GM12872 (cell line): ENCODE data around the gene NFATC4.

Experiments
- CTCF ChIP-seq: IDR thresholded peaks from 3 replicates; pipeline ENCODE4 v1.5.1; 2011; ENCODE audit warnings: low read depth, mild to moderate bottlenecking, low read length, moderate library complexity; ENCODE audit not compliant: insufficient read depth

The NFATC4 gene

DNA sequence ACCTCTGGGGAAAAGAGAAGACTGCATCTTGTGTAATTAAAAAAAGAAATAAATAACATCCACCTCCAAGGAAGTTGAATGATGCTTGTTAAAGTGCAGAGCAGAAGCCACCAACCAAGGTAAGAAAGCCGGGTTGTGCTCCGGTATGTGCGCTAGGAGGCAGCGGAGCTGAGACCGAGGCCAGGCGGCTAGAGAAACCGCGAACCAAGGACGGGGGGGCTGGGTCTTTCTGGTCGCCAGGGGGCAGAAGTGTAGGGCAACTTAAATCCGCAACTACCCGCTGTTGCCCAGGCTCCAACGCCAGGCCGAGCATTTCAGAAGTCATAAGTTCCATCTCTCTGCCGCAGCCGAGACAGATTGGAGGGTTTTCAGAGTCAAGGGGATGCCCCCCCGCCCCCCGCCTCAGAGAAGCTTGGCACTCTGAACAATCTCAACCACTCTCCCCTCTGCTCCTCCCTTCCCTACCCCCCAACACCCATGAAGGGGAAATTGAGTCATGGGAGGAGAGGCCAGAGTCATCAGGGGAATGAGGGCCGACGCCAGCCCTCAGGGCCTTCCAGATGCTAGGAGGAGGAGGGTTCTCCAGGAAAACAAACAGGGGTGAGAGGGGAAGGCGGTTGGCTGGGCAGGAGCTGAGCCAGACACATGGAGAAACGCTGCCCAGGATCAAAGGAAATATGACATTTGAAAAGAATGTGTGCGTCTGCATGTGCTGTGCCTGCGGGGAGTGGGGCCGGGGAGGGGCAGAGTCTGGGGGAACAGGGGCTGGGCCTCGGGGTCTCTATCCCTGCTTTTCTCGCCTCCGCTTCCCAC is 2.2 kb upstream of the NFATC4 start:
- TF ChIP-seq CTCF: peak; percentile 91

- TF ChIP-seq CTCF: no peak
Observed at GRCh38 chr14:24366413-24366720, 1.6 kb upstream of the NFATC4 start.

DNA sequence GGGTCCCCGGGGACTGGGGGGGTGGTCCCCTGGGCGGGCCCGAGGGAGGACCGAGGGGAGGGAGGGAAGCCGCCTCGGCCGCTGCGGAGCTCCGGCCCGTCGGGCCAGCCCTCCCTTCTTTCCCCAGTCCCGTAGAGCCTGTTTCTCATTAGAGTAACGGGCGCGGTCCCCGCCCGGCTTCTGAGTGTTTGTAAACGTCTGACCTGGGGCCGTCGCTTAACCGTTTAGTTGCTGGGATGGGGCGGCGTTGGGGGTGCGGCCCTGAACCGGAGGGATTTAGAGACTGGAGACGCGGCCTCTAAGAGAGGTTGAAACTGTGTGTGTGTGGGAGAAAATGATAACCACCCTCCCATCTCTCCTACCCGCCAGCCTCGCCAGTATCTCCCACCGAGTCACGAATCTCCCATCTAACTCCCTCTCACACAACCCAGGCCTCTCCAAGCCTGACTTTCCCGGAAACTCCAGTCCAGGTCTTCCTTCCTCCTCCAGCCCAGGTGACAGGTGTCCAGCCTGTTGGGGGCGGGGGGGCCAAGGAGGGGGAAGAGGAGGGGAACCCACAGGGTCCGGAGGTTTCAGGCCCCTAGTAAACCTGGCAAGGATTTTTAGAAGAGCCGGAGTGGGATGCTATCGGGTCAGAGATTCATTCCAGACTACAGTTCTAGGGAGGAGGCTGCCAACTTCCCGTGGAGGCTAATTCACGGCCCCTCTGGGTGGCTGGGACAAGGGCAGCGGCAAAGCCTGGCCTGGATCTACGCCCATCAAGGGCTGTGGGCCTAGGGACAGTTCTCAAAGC is 1.1 kb upstream of the NFATC4 start:
- TF ChIP-seq CTCF: no peak

DNA sequence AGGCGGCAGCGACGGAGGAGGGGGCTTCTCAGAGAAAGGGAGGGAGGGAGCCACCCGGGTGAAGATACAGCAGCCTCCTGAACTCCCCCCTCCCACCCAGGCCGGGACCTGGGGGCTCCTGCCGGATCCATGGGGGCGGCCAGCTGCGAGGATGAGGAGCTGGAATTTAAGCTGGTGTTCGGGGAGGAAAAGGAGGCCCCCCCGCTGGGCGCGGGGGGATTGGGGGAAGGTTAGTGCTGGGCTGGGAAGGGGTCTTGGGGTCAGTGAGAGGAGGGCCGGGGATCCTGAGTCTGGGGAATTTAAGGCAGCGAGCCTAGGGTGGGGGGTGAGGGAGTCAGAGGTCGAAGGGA is 203 bp downstream of the NFATC4 start:
- no peak for TF ChIP-seq CTCF

DNA sequence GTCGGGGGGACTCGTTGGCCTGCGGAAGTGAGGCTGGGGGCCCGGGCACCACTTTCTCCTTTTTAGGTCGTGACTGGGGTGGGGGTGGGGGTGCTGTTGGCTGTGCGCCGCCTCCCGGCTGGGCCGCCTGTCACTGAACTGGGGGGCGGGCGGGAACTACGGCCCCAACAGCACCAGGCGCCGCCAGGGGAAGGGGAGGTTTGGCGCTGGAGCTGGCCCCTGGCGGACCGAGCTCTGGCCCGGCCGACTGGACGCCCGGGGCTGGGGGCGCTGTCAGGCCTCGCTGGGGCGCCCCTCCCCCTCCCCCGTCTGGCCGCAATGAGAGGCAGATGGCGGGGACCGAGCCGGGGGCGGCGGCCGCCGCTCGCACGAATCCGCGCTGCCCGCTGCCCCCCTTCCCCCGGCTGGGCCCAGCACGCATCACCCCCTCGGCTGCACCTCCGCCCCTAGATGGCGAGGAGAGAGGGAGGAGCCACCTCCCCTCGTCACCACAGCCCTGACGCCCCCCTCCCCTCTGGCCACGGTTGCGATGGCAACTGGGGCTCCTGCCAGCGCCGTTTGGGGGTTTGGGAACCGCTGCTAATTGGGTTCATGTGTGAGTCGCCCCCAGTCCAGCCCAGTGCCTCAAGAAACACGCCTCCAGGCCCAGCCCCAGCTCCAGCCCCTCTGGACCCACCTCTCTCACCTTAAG is 723 bp downstream of the NFATC4 start:
- TF ChIP-seq CTCF: 0 out of 3 replicates have a peak, but pooled peaks have one; percentile 10

- no peak for TF ChIP-seq CTCF
Observed at GRCh38 chr14:24369463-24369862, 1.5 kb downstream of the NFATC4 start.
